DND-41 (cell line): ENCODE measurements around the gene PPFIBP1.

Experiments
- ATAC-seq: fragments of 200-7000 bp; cut with Tn5 transposase; 3 replicates; pipeline ENCODE4 v1.9.1; 2021; ENCODE audit warnings: low read depth; ENCODE audit not compliant: insufficient read depth
- DNase-seq: peaks from one replicate; pipeline ENCODE4 v3.0.0-alpha.2; 2020
- H2AFZ ChIP-seq: 2 replicates; pipeline ENCODE4 v1.6.0; 2012; ENCODE audit warnings: low read depth, low read length
- H3K27ac ChIP-seq: 2 replicates; pipeline ENCODE4 v1.5.1; 2012; ENCODE audit warnings: low read length, inconsistent platforms
- H3K27me3 ChIP-seq: fragments of 200-600 bp; sonication (generic); 2 replicates; pipeline ENCODE4 v1.6.0; 2012; ENCODE audit warnings: low read length, mild to moderate bottlenecking, inconsistent platforms; ENCODE audit not compliant: insufficient read depth, poor library complexity
- H3K36me3 ChIP-seq: 2 replicates; pipeline ENCODE4 v1.5.1; 2012; ENCODE audit warnings: low read length, inconsistent platforms; ENCODE audit not compliant: insufficient read depth
- H3K4me1 ChIP-seq: 2 replicates; pipeline ENCODE4 v1.5.1; 2012; ENCODE audit warnings: mild to moderate bottlenecking, low read length; ENCODE audit not compliant: insufficient read depth
- H3K4me2 ChIP-seq: 2 replicates; pipeline ENCODE4 v1.6.0; 2012; ENCODE audit warnings: mild to moderate bottlenecking, moderate library complexity, low read length, inconsistent platforms; ENCODE audit not compliant: insufficient read depth
- H3K4me3 ChIP-seq, 2 experiments: fragments of 200-600 bp in 1 of 2; shearing (Covaris generic) in 1 of 2; 2 replicates each; pipeline ENCODE4 v1.5.1; 2012 to 2016; ENCODE audit warnings: inconsistent platforms in 2 of 2, low read length in 2 of 2, mild to moderate bottlenecking in 2 of 2, low read depth in 1 of 2, moderate library complexity in 1 of 2
- H3K79me2 ChIP-seq: 2 replicates; pipeline ENCODE4 v1.6.0; 2012; ENCODE audit warnings: low read length, inconsistent platforms; ENCODE audit not compliant: insufficient read depth
- H3K9ac ChIP-seq: 2 replicates; pipeline ENCODE4 v1.6.0; 2012; ENCODE audit warnings: low read depth, mild to moderate bottlenecking, inconsistent platforms, low read length, moderate library complexity
- H3K9me3 ChIP-seq: 2 replicates; pipeline ENCODE4 v1.5.1; 2012; ENCODE audit warnings: low read length, moderate library complexity, mild to moderate bottlenecking, inconsistent platforms; ENCODE audit not compliant: insufficient read depth, severe bottlenecking
- H4K20me1 ChIP-seq: 2 replicates; pipeline ENCODE4 v1.6.0; 2012; ENCODE audit warnings: low read length; ENCODE audit not compliant: insufficient read depth
- CTCF ChIP-seq: IDR thresholded peaks from 2 replicates; pipeline ENCODE4 v1.5.1; 2012; ENCODE audit warnings: borderline replicate concordance, low read length, moderate library complexity, mild to moderate bottlenecking; ENCODE audit not compliant: poor library complexity, severe bottlenecking; ENCODE audit errors: extremely low read depth
- EZH2 ChIP-seq: IDR thresholded peaks from 3 replicates; pipeline ENCODE4 v1.6.1; 2012; ENCODE audit warnings: borderline replicate concordance, low read depth, mild to moderate bottlenecking, moderate library complexity, low read length, inconsistent platforms; ENCODE audit not compliant: severe bottlenecking

The PPFIBP1 gene

GRCh38 chr12:27527512-27527911, 3.5 kb downstream of the PPFIBP1 start:
- no peak for TF ChIP-seq CTCF
- no peak for TF ChIP-seq EZH2
- no peak overlapping the region for H3K4me3 ChIP-seq
- H3K27ac ChIP-seq: no peak overlapping the region
- H2AFZ ChIP-seq: no peak overlapping the region
- no peaks in the 10 kb centered on the region for H3K27me3 ChIP-seq
- no peaks in the 10 kb centered on the region for H4K20me1 ChIP-seq
- ATAC-seq (no peak), DNase-seq (no peak)
- no peak overlapping the region for H3K9ac ChIP-seq
- no peaks in the 10 kb centered on the region for H3K36me3 ChIP-seq
- H3K79me2 ChIP-seq: no peaks in the 10 kb centered on the region
- no peaks in the 10 kb centered on the region for H3K9me3 ChIP-seq
- peaks cover 19% of the 10 kb centered on the region for H3K4me1 ChIP-seq
- no peak overlapping the region for H3K4me2 ChIP-seq

GRCh38 chr12:27528788-27529187, 4.8 kb downstream of the PPFIBP1 start:
- Histone ChIP-seq H3K27ac (no peak overlapping the region), H3K27me3 (no peaks in the 10 kb centered on the region), H3K4me1 (peaks cover 13% of the 10 kb centered on the region), H3K9ac (no peak overlapping the region), H3K9me3 (no peaks in the 10 kb centered on the region), H2AFZ (no peak overlapping the region), H4K20me1 (no peaks in the 10 kb centered on the region), H3K4me3 (no peak overlapping the region), H3K79me2 (no peaks in the 10 kb centered on the region), H3K36me3 (no peaks in the 10 kb centered on the region), H3K4me2 (no peak overlapping the region)
- ATAC-seq (no peak), DNase-seq (no peak)
- no peak for TF ChIP-seq CTCF
- no peak for TF ChIP-seq EZH2

GRCh38 chr12:27530157-27530922, 6.3 kb downstream of the PPFIBP1 start:
- Histone ChIP-seq H3K27ac (no peak overlapping the region), H3K9me3 (no peaks in the 10 kb centered on the region), H2AFZ (no peak overlapping the region), H3K4me3 (no peak overlapping the region), H3K27me3 (no peaks in the 10 kb centered on the region), H3K4me2 (no peak overlapping the region), H3K4me1 (peaks cover 19% of the 10 kb centered on the region), H3K36me3 (no peaks in the 10 kb centered on the region), H4K20me1 (no peaks in the 10 kb centered on the region), H3K9ac (no peak overlapping the region), H3K79me2 (no peaks in the 10 kb centered on the region)
- TF ChIP-seq EZH2 (no peak), CTCF (no peak)
- ATAC-seq (no peak), DNase-seq (no peak)

GRCh38 chr12:27531896-27532295, 7.9 kb downstream of the PPFIBP1 start:
- Histone ChIP-seq H3K4me1 (peaks cover 27% of the 10 kb centered on the region), H3K4me3 (no peak overlapping the region), H3K4me2 (no peak overlapping the region), H3K9me3 (no peaks in the 10 kb centered on the region), H2AFZ (no peak overlapping the region), H3K27ac (no peak overlapping the region), H3K79me2 (no peaks in the 10 kb centered on the region), H3K36me3 (no peaks in the 10 kb centered on the region), H3K9ac (no peak overlapping the region), H4K20me1 (no peaks in the 10 kb centered on the region), H3K27me3 (no peaks in the 10 kb centered on the region)
- DNase-seq (no peak), ATAC-seq (no peak)
- TF ChIP-seq EZH2 (no peak), CTCF (no peak)
